Measurements from ENCODE around the gene TNP2.

TNP2 gene

DNA sequence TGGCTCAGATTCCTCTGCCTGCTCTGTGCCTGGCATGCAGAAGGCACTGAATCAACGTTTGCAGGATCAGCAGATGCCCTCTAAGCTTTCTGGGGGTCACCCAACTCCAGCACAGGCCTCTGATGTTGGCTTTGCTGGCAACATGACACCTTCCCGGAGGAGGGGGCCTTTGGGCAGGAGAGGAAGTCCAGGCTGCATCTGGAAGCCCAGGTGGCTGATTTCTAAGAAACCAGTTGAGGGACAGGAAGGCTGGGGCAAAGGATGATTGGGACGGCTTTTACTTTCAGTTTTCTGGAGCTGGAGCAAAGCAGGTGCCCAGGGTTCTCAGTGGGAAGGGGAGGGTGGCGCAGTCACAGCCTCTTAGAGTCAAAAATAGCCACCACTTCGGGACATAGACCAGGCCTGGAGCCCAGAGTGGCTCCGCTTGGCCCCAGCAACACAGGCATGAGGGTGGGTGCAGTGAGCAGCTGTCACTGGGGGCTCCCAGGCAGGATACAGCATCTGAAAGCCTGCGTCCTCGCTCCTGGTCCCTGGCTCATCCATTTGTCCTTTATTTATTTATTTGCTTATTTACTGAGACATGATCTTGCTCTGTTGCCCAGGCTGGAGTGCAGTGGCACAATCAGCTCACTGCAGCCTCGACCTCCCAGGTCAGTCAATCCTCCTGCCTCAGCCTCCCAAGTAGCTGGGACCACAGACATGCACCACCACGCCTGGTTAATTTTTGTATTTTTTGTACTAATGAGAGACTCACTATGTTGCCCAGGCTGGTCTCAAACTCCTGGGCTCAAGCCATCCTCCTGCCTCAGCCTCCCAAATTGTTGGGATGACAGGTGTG, 28.3 kb downstream of the TNP2 start:
- DNase-seq (ENCODE audit: low read depth in 1 of 2, low spot score in 1 of 2) = no peak

GRCh38 chr16:11239644-11240632, 29.2 kb downstream of the TNP2 start:
- no peak for DNase-seq (ENCODE audit: low read depth in 1 of 2, low spot score in 1 of 2)

- DNase-seq (ENCODE audit: low read depth in 1 of 2, low spot score in 1 of 2) = no peak
Observed at GRCh38 chr16:11238272-11239202, 30.6 kb downstream of the TNP2 start.

- no peak for DNase-seq (ENCODE audit: low read depth in 1 of 2, low spot score in 1 of 2)
Observed at GRCh38 chr16:11236461-11237254, 32.5 kb downstream of the TNP2 start.

DNA sequence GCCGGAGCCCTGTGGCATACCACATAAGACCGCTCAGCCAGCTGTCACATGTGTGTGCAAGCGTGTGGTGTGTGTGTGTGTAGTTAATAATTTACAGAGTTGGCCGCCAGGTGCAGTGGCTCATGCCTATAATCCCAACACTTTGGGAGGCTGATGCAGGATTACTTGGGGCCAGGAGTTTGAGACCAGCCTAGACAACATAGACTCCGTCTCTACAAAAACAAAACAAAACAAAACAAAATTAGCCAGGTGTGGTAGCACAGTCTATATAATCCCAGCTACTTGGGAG, 33.5 kb downstream of the TNP2 start:
- no peak for DNase-seq (ENCODE audit: low read depth in 1 of 2, low spot score in 1 of 2)

DNA sequence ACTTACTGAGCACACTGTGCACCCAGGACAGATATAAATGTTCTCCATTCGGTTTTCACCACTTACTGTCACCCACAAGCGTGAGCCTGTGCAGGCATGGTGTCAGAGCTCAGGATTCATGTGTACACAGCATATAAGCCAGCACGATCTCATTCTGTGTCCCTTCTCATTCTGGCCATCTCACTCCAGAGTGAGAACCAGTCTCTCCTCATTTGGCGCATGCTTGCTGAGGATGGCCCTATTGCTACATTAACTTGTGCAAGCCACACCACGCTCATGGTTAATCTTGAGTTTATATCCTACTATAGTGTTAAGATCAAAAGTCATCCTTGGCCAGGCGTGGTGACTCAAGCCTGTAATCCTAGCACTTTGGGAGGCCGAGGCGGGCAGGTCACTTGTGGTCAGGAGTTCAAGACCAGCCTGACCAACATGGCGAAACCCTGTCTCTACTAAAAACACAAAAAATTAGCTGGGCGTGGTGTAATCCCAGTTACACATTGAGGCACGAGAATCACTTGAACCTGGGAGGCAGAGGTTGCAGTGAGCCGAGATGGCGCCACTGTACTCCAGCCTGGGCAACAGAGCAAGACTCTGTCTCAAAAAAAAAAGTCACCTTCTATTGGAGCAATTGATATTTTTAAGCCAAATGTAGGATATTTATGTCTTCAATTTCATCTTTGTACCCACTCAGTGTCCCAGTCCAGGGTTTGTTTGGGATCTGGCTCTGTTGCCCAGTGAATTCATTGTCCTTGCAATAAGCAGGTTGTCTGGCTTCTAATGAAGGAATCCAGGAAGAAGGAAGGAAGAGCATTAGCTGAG, 34.0 kb downstream of the TNP2 start:
- DNase-seq (ENCODE audit: low read depth in 1 of 2, low spot score in 1 of 2) = no peak

GRCh38 chr16:11233727-11234376, 35.3 kb downstream of the TNP2 start:
- DNase-seq (ENCODE audit: low read depth in 1 of 2, low spot score in 1 of 2) = peak in 1 of 2 donors; percentile 45

GRCh38 chr16:11232852-11233726, 36.0 kb downstream of the TNP2 start:
- peak; percentile 40 to 84 for DNase-seq (ENCODE audit: low read depth in 1 of 2, low spot score in 1 of 2)

DNA sequence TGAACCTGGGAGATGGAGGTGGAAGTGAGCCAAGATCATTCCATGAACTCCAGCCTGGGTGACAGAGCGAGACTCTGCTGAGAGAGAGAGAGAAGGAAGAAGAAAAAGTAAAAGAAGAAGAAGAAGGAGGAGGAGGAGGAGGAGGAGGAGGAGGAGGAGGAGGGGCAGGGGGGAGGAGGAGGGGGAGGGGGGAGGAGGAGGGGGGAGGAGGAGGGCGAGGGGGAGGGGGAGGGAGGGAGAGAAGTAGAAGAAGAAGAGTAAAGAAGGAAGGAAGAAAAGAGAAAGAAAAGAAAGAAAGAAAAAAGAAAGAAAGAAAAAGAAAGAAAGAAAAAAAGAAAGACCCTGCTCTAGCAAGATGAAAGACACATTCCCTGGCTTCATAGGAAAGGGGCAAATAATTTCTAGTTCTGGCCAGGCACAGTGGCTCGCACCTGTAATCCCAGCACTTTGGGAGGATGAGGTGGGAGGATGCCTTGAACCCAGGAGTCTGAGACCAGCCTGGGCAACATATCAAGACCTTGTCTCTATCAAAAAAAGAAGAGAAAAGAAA, 36.7 kb downstream of the TNP2 start:
- DNase-seq (ENCODE audit: low read depth in 1 of 2, low spot score in 1 of 2) = no peak

- no peak for DNase-seq (ENCODE audit: low read depth in 1 of 2, low spot score in 1 of 2)
Observed at GRCh38 chr16:11231367-11231970, 37.7 kb downstream of the TNP2 start.

- DNase-seq (ENCODE audit: low read depth in 1 of 2, low spot score in 1 of 2) = no peak
Observed at GRCh38 chr16:11229906-11230305, 39.2 kb downstream of the TNP2 start.

GRCh38 chr16:11229432-11229831, 39.7 kb downstream of the TNP2 start:
- no peak for DNase-seq (ENCODE audit: low read depth in 1 of 2, low spot score in 1 of 2)

DNA sequence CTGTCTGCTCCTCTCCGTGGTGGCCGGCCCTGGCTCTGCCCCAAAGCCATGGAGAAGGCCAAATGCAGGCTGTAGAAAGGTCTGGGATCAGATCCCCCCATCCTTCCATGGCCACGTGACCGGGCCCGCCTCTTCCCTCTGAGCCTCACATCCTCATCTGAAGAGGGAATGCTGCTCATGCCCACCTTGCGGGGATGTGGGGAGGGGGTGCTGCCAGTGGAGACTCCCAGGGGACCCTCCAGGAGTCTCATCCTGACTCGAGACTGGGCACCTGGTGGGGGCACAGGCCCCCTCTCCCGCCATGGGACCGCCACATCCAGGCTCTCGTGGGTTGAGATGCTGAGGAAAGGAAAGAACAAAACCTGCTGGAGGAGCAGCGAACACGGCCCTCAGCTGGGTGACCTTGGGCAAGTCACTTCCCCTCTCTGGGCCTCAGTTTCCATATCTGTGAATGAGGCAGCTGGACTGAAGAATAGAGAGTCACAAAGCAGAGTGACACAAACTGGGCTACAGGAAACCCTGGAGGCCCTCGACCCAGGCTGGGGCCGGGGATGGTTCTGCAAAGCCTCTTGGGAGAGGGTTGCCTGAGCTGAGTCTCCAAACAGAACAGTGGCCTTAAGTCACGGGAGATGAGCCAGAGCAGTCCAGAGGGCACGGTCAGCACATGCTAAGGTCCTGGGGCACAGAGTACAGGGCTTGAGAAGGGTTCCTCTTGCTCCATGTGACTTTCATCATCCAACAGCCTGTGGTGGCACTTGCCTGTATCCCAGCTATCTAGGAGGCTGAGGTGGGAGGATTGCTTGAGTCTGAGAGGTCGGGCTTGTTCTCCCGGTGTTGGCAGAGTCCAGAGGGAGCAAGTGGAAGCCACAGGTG, 43.2 kb downstream of the TNP2 start:
- DNase-seq (ENCODE audit: low read depth in 1 of 2, low spot score in 1 of 2) = no peak

DNA sequence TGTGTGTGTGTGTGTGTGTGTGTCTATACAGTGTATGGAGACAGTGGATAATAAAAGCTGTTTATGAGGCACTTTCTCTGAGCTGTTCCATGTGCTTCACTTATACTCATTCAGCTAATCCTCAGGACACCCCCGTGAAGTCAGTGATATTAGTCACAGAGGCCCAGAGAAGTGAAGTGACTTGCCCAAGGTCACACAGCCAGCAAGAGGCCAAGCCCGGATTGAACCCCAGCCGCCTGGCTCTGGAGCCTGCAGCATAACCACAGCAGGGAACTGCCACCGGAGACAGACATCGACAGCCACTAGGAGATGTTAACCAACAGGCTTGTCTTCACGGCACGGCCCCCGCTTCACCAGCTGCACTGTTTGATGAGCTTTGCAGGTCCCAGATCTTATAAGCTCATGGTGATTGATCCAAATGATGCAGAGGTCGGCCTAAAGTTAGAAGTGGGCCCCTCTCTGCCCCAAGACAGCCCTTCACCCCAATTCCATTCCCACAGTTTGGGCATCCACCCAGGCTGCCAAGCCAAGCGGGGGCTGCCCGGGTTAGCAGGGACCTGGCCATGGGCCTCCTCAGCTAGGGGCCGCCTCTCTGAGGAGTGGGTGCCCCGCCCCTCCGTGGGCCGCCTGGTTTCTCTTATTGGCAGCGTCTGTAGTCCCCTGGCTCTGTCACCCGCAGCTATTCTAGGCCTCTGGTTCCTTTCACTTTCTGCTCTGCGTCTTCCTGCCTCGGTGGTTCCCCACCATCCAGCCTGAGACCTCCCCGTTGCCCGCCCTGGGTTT, 44.0 kb downstream of the TNP2 start:
- peak; percentile 28 to 72 for DNase-seq (ENCODE audit: low read depth in 1 of 2, low spot score in 1 of 2)

DNA sequence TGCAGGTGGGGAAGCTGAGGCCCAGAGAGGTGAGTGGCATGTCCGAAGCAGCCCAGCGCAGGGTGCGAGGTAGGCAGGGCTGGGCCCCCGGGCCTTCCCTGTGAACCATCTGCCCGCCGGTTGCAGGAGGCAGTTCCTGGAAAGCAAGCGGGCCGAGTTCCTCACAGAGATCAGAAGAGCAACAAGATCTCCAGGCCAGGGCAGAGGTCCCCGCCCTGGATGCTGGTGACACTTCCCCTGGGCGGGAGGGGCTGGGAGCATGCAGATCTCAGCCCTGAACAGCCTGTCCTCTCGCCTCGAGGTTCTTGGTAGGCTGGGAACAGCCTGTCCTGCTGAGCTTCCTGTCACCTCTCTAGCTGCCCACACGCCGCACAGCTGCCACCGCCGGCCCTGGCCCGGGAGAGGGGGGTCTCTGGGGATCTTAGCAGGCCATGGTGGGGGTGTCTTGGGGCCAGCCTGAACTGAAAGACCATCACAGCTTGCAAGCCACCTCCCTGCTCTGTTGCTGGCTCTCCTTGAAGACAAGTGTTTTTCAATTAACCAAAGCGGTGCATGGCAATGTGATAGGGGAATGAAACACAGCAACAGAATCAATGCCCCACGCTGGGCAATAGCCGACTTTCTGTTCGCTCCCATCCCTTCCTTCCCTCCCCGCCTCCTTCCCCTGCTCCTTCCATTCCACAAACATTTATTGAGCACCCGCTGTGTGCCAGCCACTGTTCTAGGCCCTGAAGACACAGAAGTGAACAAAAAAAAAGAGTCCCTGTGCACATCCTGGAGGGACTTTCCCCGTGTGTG, 44.8 kb downstream of the TNP2 start:
- DNase-seq (ENCODE audit: low read depth in 1 of 2, low spot score in 1 of 2) = peak; percentile 13 to 29

Measured in activated T-helper 1 cell treated with anti-CD3 and anti-CD28 coated beads, Interleukin-2, amount 50 U/mL, for 16 hours (primary cell).